Heart right ventricle (tissue), 16 donors: ENCODE results near the gene DLGAP1. TPM values are rescaled to one million over a fixed set of nuclear protein-coding genes. Genes with fewer than 3 reads are reported as not detected.

ENCODE experiments used
- ATAC-seq, 8 donors: fragments of 200-7000 bp; cut with Tn5 transposase; one replicate each; pipeline ENCODE4 v1.9.1; 2020; ENCODE audit warnings: mild to moderate bottlenecking in 8 of 8, moderate library complexity in 8 of 8, moderate number of reproducible peaks in 1 of 8
- DNase-seq, 2 donors: peaks; one replicate each; pipeline ENCODE4 v3.0.0-alpha.2; 2020
- H3K27ac ChIP-seq, 10 donors: fragments of 200-600 bp; sonication (generic) in 2 of 10; one replicate each; pipeline versions ENCODE4 v1.5.0 to v1.8.0; 2020 to 2022; ENCODE audit warnings: mild to moderate bottlenecking in 3 of 10
- H3K27me3 ChIP-seq, 7 donors: fragments of 200-600 bp; one replicate each; pipeline ENCODE4 v1.8.0; 2021 to 2022; ENCODE audit warnings: mild to moderate bottlenecking in 2 of 7
- H3K36me3 ChIP-seq, 9 donors: fragments of 200-600 bp; sonication (generic) in 1 of 9; one replicate each; pipeline versions ENCODE4 v1.5.0 to v1.8.0; 2020 to 2022; ENCODE audit warnings: mild to moderate bottlenecking in 2 of 9
- H3K4me1 ChIP-seq, 9 donors: fragments of 200-600 bp; sonication (generic) in 1 of 9; one replicate each; pipeline versions ENCODE4 v1.5.0 to v1.8.0; 2020 to 2022; ENCODE audit warnings: mild to moderate bottlenecking in 4 of 9
- H3K4me3 ChIP-seq, 10 donors: fragments of 200-600 bp; sonication (generic) in 2 of 10; one replicate each; pipeline versions ENCODE4 v1.5.0 to v1.8.0; 2020 to 2022; ENCODE audit warnings: mild to moderate bottlenecking in 7 of 10, moderate library complexity in 2 of 10
- H3K9me3 ChIP-seq, 11 donors: fragments of 200-600 bp in 10 of 11; sonication (generic) in 2 of 11; one replicate each; pipeline versions ENCODE4 v1.5.0 to v1.8.0; 2013 to 2022; ENCODE audit warnings: mild to moderate bottlenecking in 2 of 11, control low read depth in 1 of 11, moderate library complexity in 1 of 11
- CTCF ChIP-seq, 9 donors: fragments of 200-600 bp; sonication (generic) in 2 of 9; IDR thresholded peaks; one replicate each; pipeline versions ENCODE4 v1.5.0 to v1.8.0; 2021 to 2022; ENCODE audit warnings: antibody characterized with exemption in 9 of 9, mild to moderate bottlenecking in 5 of 9, moderate library complexity in 1 of 9
- WGBS, 2 donors: extraction: QIAGEN DNeasy Blood & Tissue Kit; methylation state at CpG; one replicate each; pipeline ENCODE4 v1.1.7; 2013; ENCODE audit warnings: inconsistent platforms in 1 of 2; 5-methylcytosine and 5-hydroxymethylcytosine counted together
- intact Hi-C, 10 donors: fragments of 100-400 bp; cut with DNase I; formaldehyde crosslinking; loops; one replicate each; pipeline versions ENCODE4 v1.11.1 to v1.14.2; 2022
- polyA plus RNA-seq, 2 donors: library from polyadenylated mRNA; stranded (reverse); fragments of 200-250 nt; gene quantifications; one replicate each; pipeline ENCODE4 v1.2.3, GENCODE V29; 2013
- total RNA-seq, 10 donors: library from RNA; stranded (reverse); fragmentation: NEBNext Ultra II Directional in 3 of 10; extraction: Animal tissue kit (Norgen Biotek cat#: 25700) in 3 of 10; gene quantifications; one replicate each; pipeline versions ENCODE4 v1.2.1 to v1.2.4, GENCODE V29; 2021 to 2023
- donor health status: Arrhythmogenic right ventricular cardiomyopathy.
- donor health status: ischemic (EF 13 %, LVEDD 7.1; RV severe dilation, severe dysfunction).
- donor health status: healthy with polysubstance abuse.
- donor health status: DM: no; HTN: yes; CAD: no.
- donor health status: DM: no; HTN: no; CAD: no.
- donor health status: ischemic (EF 25% LVEDD 6.9; RV normal size, moderate dysfunction).
- donor health status: ischemic (EF 25% LVEDD 5.7; RV mildly dilated, moderate dysfunction).
- donor health status: healthy.
- donor health status: DM: yes; HTN: yes; CAD: no.
- donor health status: Ischemic cardiomyopathy.
- donor health status: ischemic (EF 35%, LVEDD 5.7; RV mildly dilated, moderate dysfunction).
- donor health status: nonischemic (EF 11% LVEDD 7.7; RV severe dilation, severe dysfunction).
- donor health status: DM: yes; HTN: yes; CAD: no.
- donor health status: PGD.
- donor health status: ischemic (EF 29% LVEDD 5.4; RV normal size, mild dysfunction).
- donor health status: nonischemic (EF 23%, LVEDD 6.1; RV moderate dilation, normal function).

DLGAP1 gene
- total and polyA plus RNA-seq, 12 donors = 0.07 to 7.2 (median 1.0) TPM; not detected in 2

GRCh38 chr18:3878401-3878800, 576.7 kb downstream of the DLGAP1 start:
- DNase-seq = no peak
- H3K4me3 ChIP-seq = no peak overlapping the region
- no peaks in the 10 kb centered on the region for H3K9me3 ChIP-seq
- no peak overlapping the region for H3K27ac ChIP-seq
- H3K4me1 ChIP-seq = peaks cover 0 to 25% (median 0%) of the 10 kb centered on the region in 9 donors
- H3K27me3 ChIP-seq = no peaks in the 10 kb centered on the region
- H3K36me3 ChIP-seq = no peaks in the 10 kb centered on the region
- WGBS, 2 donors = 84 to 88% methylated on average over 7 of the region's 7 CpGs
- intact Hi-C loops = loop anchor here in 3 of 10 donors (10.0 kb wide), 3 partner anchors 86 to 174 kb away; no protein-coding TSS in a partner anchor
- ATAC-seq = no peak
- TF ChIP-seq CTCF (IDR thresholded peaks at IDR 0.05) = no peak

GRCh38 chr18:3877678-3878077, 577.4 kb downstream of the DLGAP1 start:
- DNase-seq (no peak), ATAC-seq (no peak)
- no peak overlapping the region for H3K27ac ChIP-seq
- TF ChIP-seq CTCF (IDR thresholded peaks at IDR 0.05) = no peak
- no peaks in the 10 kb centered on the region for H3K27me3 ChIP-seq
- intact Hi-C loops = loop anchor here in 3 of 10 donors (10.0 kb wide), 3 partner anchors 87 to 173 kb away; no protein-coding TSS in a partner anchor
- no peaks in the 10 kb centered on the region for H3K36me3 ChIP-seq
- peaks cover 0 to 25% (median 0%) of the 10 kb centered on the region in 9 donors for H3K4me1 ChIP-seq
- WGBS, 2 donors = 80 to 85% methylated on average over 2 of the region's 2 CpGs
- H3K4me3 ChIP-seq = no peak overlapping the region
- H3K9me3 ChIP-seq = no peaks in the 10 kb centered on the region

GRCh38 chr18:3875961-3876360, 579.1 kb downstream of the DLGAP1 start:
- Histone ChIP-seq H3K9me3 (no peaks in the 10 kb centered on the region), H3K4me3 (no peak overlapping the region), H3K4me1 (peaks cover 0 to 25% (median 0%) of the 10 kb centered on the region in 9 donors), H3K27ac (no peak overlapping the region), H3K36me3 (no peaks in the 10 kb centered on the region), H3K27me3 (no peaks in the 10 kb centered on the region)
- ATAC-seq (no peak), DNase-seq (no peak)
- WGBS, 2 donors = 62 to 63% methylated on average over 2 of the region's 2 CpGs
- no peak for TF ChIP-seq CTCF (IDR thresholded peaks at IDR 0.05)
- intact Hi-C loops = loop anchor here in 3 of 10 donors (10.0 kb wide), 3 partner anchors 89 to 171 kb away; no protein-coding TSS in a partner anchor

- no peak for TF ChIP-seq CTCF (IDR thresholded peaks at IDR 0.05)
- 81% methylated on average over 2 of the region's 2 CpGs for WGBS, 2 donors
Measured at GRCh38 chr18:3875376-3875775, 579.7 kb downstream of the DLGAP1 start.

More at GRCh38 chr18:3875376-3875775, 579.7 kb downstream of the DLGAP1 start:
- DNase-seq (no peak), ATAC-seq (no peak)
- no peaks in the 10 kb centered on the region for H3K9me3 ChIP-seq
- intact Hi-C loops = loop anchor here in 3 of 10 donors (10.0 kb wide), 3 partner anchors 89 to 171 kb away; no protein-coding TSS in a partner anchor
- no peak overlapping the region for H3K27ac ChIP-seq
- no peak overlapping the region for H3K4me3 ChIP-seq
- no peaks in the 10 kb centered on the region for H3K36me3 ChIP-seq
- peaks cover 0 to 25% (median 0%) of the 10 kb centered on the region in 9 donors for H3K4me1 ChIP-seq
- H3K27me3 ChIP-seq = no peaks in the 10 kb centered on the region
